K562 (cell line): ENCODE measurements around the gene SLC2A8. TPM values are rescaled to one million over a fixed set of nuclear protein-coding genes. Genes with fewer than 3 reads are reported as not detected.
A peak's percentile ranks its signal among the peaks of the same experiment; 100 is the strongest.

Experiments
- ATAC-seq: fragments of 200-7000 bp; cut with Tn5 transposase; 3 replicates; pipeline ENCODE4 v1.9.1; 2020; ENCODE audit warnings: moderate library complexity
- BruUV-seq: library from RNA; stranded (reverse); fragments of 400-500 nt; replicated peaks from 2 replicates; lab custom pipeline; 2021; lab: Mats Ljungman, UMichigan
- CTCF ChIA-PET: fragments of 300-600 bp; formaldehyde crosslinking; extraction: SDS; loops from one replicate; lab custom pipeline; 2021; ENCODE audit warnings: low intra/inter-chr PET ratio; lab: Yijun Ruan, JAX
- POLR2A ChIA-PET: fragments of 300-600, 350-650 bp; sonication (Branson Sonifier 250); formaldehyde crosslinking; extraction: SDS; loops from one replicate; lab custom pipeline; 2021; ENCODE audit warnings: antibody characterized with exemption, inconsistent platforms; lab: Yijun Ruan, JAX
- DNase-seq, 4 experiments: peaks; one replicate each; pipeline versions ENCODE4 v3.0.0 to v3.0.0-alpha.2; 2011 to 2018; ENCODE audit warnings: low spot score in 3 of 4, mixed read lengths in 3 of 4; ENCODE audit errors: extremely low read depth in 1 of 4
- FAIRE-seq: peaks from 2 replicates; lab custom pipeline; 2011; peaks lifted over from hg19 to GRCh38; lab: Jason Lieb, UNC
- H2AFZ ChIP-seq: 2 replicates; pipeline ENCODE4 v1.6.0; 2011; ENCODE audit warnings: low read depth, low read length, control low read depth, inconsistent platforms
- H3K27ac ChIP-seq: fragments of 200-600 bp; 3 replicates; pipeline ENCODE4 v1.8.0; 2011; ENCODE audit warnings: low read depth, mild to moderate bottlenecking, control low read depth, inconsistent platforms, low read length, moderate library complexity, mixed read lengths; ENCODE audit errors: extremely low read depth
- H3K27me3 ChIP-seq, 2 experiments: fragments of 300-600 bp in 1 of 2; 2 replicates in 1 of 2; 3 replicates in 1 of 2; pipeline versions ENCODE4 v1.6.0 to v1.8.0; 2011; ENCODE audit warnings: inconsistent platforms in 2 of 2, low read length in 2 of 2, mild to moderate bottlenecking in 1 of 2, mixed read lengths in 1 of 2, moderate library complexity in 1 of 2; ENCODE audit not compliant: control insufficient read depth in 2 of 2, insufficient read depth in 2 of 2
- H3K36me3 ChIP-seq: fragments of 300-600 bp; 3 replicates; pipeline ENCODE4 v1.8.0; 2011; ENCODE audit warnings: mild to moderate bottlenecking, low read length, inconsistent platforms; ENCODE audit not compliant: control insufficient read depth, insufficient read depth
- H3K4me1 ChIP-seq, 2 experiments: fragments of 200-600 bp in 1 of 2; replicated peaks in 1 of 2; 2 replicates in 1 of 2; 3 replicates in 1 of 2; pipeline versions ENCODE4 v1.5.1 to v1.8.0; 2011; ENCODE audit warnings: inconsistent platforms in 2 of 2, low read length in 2 of 2, mild to moderate bottlenecking in 1 of 2, mixed read lengths in 1 of 2, moderate library complexity in 1 of 2; ENCODE audit not compliant: control insufficient read depth in 2 of 2, insufficient read depth in 2 of 2
- H3K4me2 ChIP-seq: 2 replicates; pipeline ENCODE4 v1.6.1; 2011; ENCODE audit warnings: low read length, control low read depth, inconsistent platforms, mixed read lengths; ENCODE audit not compliant: insufficient read depth
- H3K4me3 ChIP-seq: fragments of 200-600 bp; sonication (generic), shearing (Covaris generic); 2 replicates; pipeline ENCODE4 v1.5.1; 2016; ENCODE audit warnings: control low read depth, inconsistent platforms
- H3K79me2 ChIP-seq: fragments of 200-600 bp; 3 replicates; pipeline ENCODE4 v1.8.0; 2011; ENCODE audit warnings: low read length, inconsistent platforms; ENCODE audit not compliant: control insufficient read depth, insufficient read depth
- H3K9ac ChIP-seq, 2 experiments: 2 replicates each; pipeline versions ENCODE4 v1.6.0 to v1.6.1; 2011; ENCODE audit warnings: low read depth in 2 of 2, low read length in 2 of 2, control low read depth in 1 of 2, inconsistent platforms in 1 of 2, mild to moderate bottlenecking in 1 of 2, mixed read lengths in 1 of 2; ENCODE audit not compliant: insufficient read depth in 1 of 2
- H3K9me1 ChIP-seq: one replicate; pipeline ENCODE4 v1.6.0; 2011; ENCODE audit warnings: inconsistent platforms, mild to moderate bottlenecking, low read length, moderate library complexity; ENCODE audit not compliant: control insufficient read depth, insufficient read depth
- H3K9me3 ChIP-seq: replicated peaks from 2 replicates; pipeline ENCODE4 v1.5.1; 2011; ENCODE audit warnings: low read depth, low read length, inconsistent platforms; ENCODE audit not compliant: control insufficient read depth, insufficient read depth
- H4K20me1 ChIP-seq: replicated peaks from 2 replicates; pipeline ENCODE4 v1.6.1; 2011; ENCODE audit warnings: low read length, inconsistent platforms, mixed read lengths; ENCODE audit not compliant: control insufficient read depth, insufficient read depth
- FIP1L1 ChIP-seq: fragments of 200-400 bp; formaldehyde crosslinking; IDR thresholded peaks from 2 replicates; pipeline ENCODE4 v1.6.1; 2018; ENCODE audit warnings: mild to moderate bottlenecking, low read depth, low read length; ENCODE audit not compliant: poor library complexity, severe bottlenecking
- GABPA ChIP-seq: fragments of 200-800 bp; sonication (Bioruptor generic); conservative IDR thresholded peaks from 2 replicates; pipeline ENCODE4 v1.6.1; 2016; ENCODE audit warnings: low read depth, missing genetic modification characterization, missing compliant biosample characterization
- NFIC ChIP-seq: fragments of 450-650 bp; IDR thresholded peaks from 2 replicates; pipeline ENCODE4 v1.6.1; 2017; ENCODE audit warnings: mild to moderate bottlenecking, inconsistent platforms
- WGBS: fragments of 100-300 bp; shearing (Covaris generic); methylation state at CpG from one replicate; pipeline ENCODE4 v1.1.6; 2016; ENCODE audit warnings: low coverage, mixed read lengths; ENCODE audit not compliant: insufficient coverage; ENCODE audit errors: missing lambda C conversion rate; 5-methylcytosine and 5-hydroxymethylcytosine counted together
- in situ Hi-C: fragments of 300-500 bp; cut with MboI; formaldehyde crosslinking; loops from 4 replicates; pipeline ENCODE4 v1.15.0; 2018; ENCODE audit warnings: inconsistent platforms, mixed read lengths
- intact Hi-C: fragments of 100-400 bp; cut with micrococcal nuclease; formaldehyde crosslinking; loops from 2 replicates; pipeline ENCODE4 v1.14.2; 2022
- polyA plus RNA-seq, 8 experiments: library from polyadenylated mRNA; depleted of rRNA in 4 of 8; stranded (reverse) in 5 of 8; unstranded in 3 of 8; fragments of >200 nt; fragmentation: Nextera tagmentation in 2 of 8; fragmentation: Illumina TruSeq in 1 of 8; extraction: Ambion mirVana in 2 of 8; extraction: Trizol in 1 of 8; gene quantifications; 2 replicates each; pipeline versions ENCODE4 v1.2.1 to v1.2.3, GENCODE V29; 2011 to 2014; ENCODE audit warnings: inconsistent platforms in 1 of 8, missing spikeins in 1 of 8
- total RNA-seq, 7 experiments: library from RNA; depleted of rRNA in 6 of 7; stranded (reverse); fragments of >200 nt in 6 of 7; fragmentation: Illumina TruSeq in 2 of 7; extraction: Trizol in 2 of 7; gene quantifications; 2 replicates each; pipeline versions ENCODE4 v1.2.1 to v1.2.3, GENCODE V29; 2011 to 2021; ENCODE audit warnings: low replicate concordance in 1 of 7

SLC2A8 gene
- total and polyA plus RNA-seq, 9 of the 15 experiments (the other 6 are each of a cell fraction or from before 2014, with no cell fraction given) = 0.13 to 12.9 (median 5.2) TPM

GRCh38 chr9:127452691-127453090 is 55.7 kb downstream of the SLC2A8 start:
- H2AFZ ChIP-seq = no peak overlapping the region
- H3K79me2 ChIP-seq = peaks cover 51% of the 10 kb centered on the region
- BruUV-seq = no TSS peak
- WGBS = 53% methylated on average over 4 of the region's 4 CpGs
- intact Hi-C loops (no loop called here), in situ Hi-C loops (no loop called here)
- H3K9ac ChIP-seq = peak overlapping the region in 1 of 2 experiments; percentile 97; a peak in 1 of 4 replicates
- peak overlapping the region; percentile 100; the same call in 1 of the 2 replicates for H3K4me2 ChIP-seq
- DNase-seq (no peak), FAIRE-seq (no peak), ATAC-seq (no peak)
- H3K4me1 ChIP-seq = peaks cover 24 to 28% of the 10 kb centered on the region in 2 experiments; a peak in 4 of 5 replicates
- TF ChIP-seq GABPA (tag) (no peak), FIP1L1 (no peak), NFIC (peak; percentile 44; the same call in 1 of the 2 replicates)
- CTCF ChIA-PET = interaction anchor here (0.5 kb wide), 1 partner anchor 110 kb away, joined by 3 read pairs; no protein-coding TSS in a partner anchor
- peaks cover 28% of the 10 kb centered on the region for H4K20me1 ChIP-seq
- no peaks in the 10 kb centered on the region; the same call in 1 of the 2 replicates for H3K9me3 ChIP-seq
- H3K27me3 ChIP-seq = no peaks in the 10 kb centered on the region
- H3K36me3 ChIP-seq = peaks cover 41% of the 10 kb centered on the region
- H3K9me1 ChIP-seq = no peaks in the 10 kb centered on the region
- POLR2A ChIA-PET = interaction anchor here (0.7 to 3.6 kb wide), 3 partner anchors 9 to 18 kb away, joined by 3 to 21 read pairs (median 3); no protein-coding TSS in a partner anchor
- H3K4me3 ChIP-seq = no peak overlapping the region
- H3K27ac ChIP-seq = no peak overlapping the region; the same call in 2 of the 3 replicates
